H1 (cell line): Measurements from ENCODE around the gene INTS6.

ENCODE experiments used
- CBX8 ChIP-seq: fragments of 300-800, 300-1000 bp; sonication (generic); IDR thresholded peaks from 2 replicates; pipeline ENCODE4 v1.7.1; 2016; ENCODE audit warnings: low read depth, low read length, borderline replicate concordance
- CHD2 ChIP-seq: IDR thresholded peaks from 2 replicates; pipeline ENCODE4 v1.6.1; 2012; ENCODE audit warnings: low read length, improper control_type of control experiment
- EZH2 ChIP-seq: fragments of 200-600 bp; sonication (generic); IDR thresholded peaks from 2 replicates; pipeline ENCODE4 v1.7.1; 2012; ENCODE audit warnings: low read depth, mild to moderate bottlenecking, moderate library complexity, low read length, inconsistent platforms; ENCODE audit not compliant: severe bottlenecking
- KDM5A ChIP-seq: fragments of 200-600 bp; IDR thresholded peaks from 2 replicates; pipeline ENCODE4 v1.7.1; 2012; ENCODE audit warnings: mild to moderate bottlenecking, low read length, inconsistent platforms, mixed read lengths
- MAFK ChIP-seq: IDR thresholded peaks from 2 replicates; pipeline ENCODE4 v1.6.1; 2012; ENCODE audit warnings: low read depth, mild to moderate bottlenecking, improper control_type of control experiment, low read length
- POLR2A ChIP-seq, 2 experiments: IDR thresholded peaks; 1 replicate in 1 of 2; 2 replicates in 1 of 2; pipeline ENCODE4 v1.6.1; 2011; ENCODE audit warnings: low read depth in 2 of 2, low read length in 2 of 2, mild to moderate bottlenecking in 2 of 2; ENCODE audit errors: control extremely low read depth in 1 of 2
- POLR2AphosphoS5 ChIP-seq: IDR thresholded peaks from 2 replicates; pipeline ENCODE4 v1.6.1; 2011; ENCODE audit warnings: low read depth, low read length
- TBP ChIP-seq: IDR thresholded peaks from 2 replicates; pipeline ENCODE4 v1.6.1; 2011; ENCODE audit warnings: low read depth, low read length, improper control_type of control experiment
- TEAD4 ChIP-seq: IDR thresholded peaks from 2 replicates; pipeline ENCODE4 v1.6.1; 2012; ENCODE audit warnings: low read depth, low read length, inconsistent platforms, mixed read lengths
- TF ChIP-seq, protein P1 (sequence below), 3 experiments: IDR thresholded peaks; 1 replicate in 2 of 3; 2 replicates in 1 of 3; pipeline versions ENCODE4 v1.5.1 to v1.6.1; 2011; ENCODE audit warnings: low read length in 3 of 3, mild to moderate bottlenecking in 3 of 3, inconsistent platforms in 2 of 3, low read depth in 1 of 3, moderate library complexity in 1 of 3; ENCODE audit not compliant: insufficient read depth in 1 of 3; ENCODE audit errors: control extremely low read depth in 1 of 3

GRCh38 chr13:51405176-51405575 is 47.7 kb downstream of the INTS6 start:
- TF ChIP-seq CBX8 (no peak), POLR2AphosphoS5 (no peak), KDM5A (no peak), POLR2A (IDR thresholded peaks at IDR 0.05; ENCODE audit: control extremely low read depth in 1 of 2, low read depth in 2 of 2, low read length in 2 of 2) (no peak), TBP (no peak), TEAD4 (no peak), EZH2 (no peak), CHD2 (no peak), MAFK (no peak)
- TF ChIP-seq, protein P1, sequence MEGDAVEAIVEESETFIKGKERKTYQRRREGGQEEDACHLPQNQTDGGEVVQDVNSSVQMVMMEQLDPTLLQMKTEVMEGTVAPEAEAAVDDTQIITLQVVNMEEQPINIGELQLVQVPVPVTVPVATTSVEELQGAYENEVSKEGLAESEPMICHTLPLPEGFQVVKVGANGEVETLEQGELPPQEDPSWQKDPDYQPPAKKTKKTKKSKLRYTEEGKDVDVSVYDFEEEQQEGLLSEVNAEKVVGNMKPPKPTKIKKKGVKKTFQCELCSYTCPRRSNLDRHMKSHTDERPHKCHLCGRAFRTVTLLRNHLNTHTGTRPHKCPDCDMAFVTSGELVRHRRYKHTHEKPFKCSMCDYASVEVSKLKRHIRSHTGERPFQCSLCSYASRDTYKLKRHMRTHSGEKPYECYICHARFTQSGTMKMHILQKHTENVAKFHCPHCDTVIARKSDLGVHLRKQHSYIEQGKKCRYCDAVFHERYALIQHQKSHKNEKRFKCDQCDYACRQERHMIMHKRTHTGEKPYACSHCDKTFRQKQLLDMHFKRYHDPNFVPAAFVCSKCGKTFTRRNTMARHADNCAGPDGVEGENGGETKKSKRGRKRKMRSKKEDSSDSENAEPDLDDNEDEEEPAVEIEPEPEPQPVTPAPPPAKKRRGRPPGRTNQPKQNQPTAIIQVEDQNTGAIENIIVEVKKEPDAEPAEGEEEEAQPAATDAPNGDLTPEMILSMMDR (IDR thresholded peaks at IDR 0.05; ENCODE audit: control extremely low read depth in 1 of 3, insufficient read depth in 1 of 3, low read depth in 1 of 3, low read length in 3 of 3) = no peak
